PFSK-1 (cell line): ENCODE results near the gene ADARB1.

Source experiments
- FOXP2 ChIP-seq: optimal IDR thresholded peaks from 2 replicates; pipeline ENCODE3; 2011; ENCODE audit warnings: borderline replicate concordance, control low read depth, inconsistent platforms; ENCODE audit not compliant: insufficient read depth; ENCODE audit errors: extremely low read length, extremely low read depth
- POLR2AphosphoS5 ChIP-seq: IDR thresholded peaks from 2 replicates; pipeline ENCODE4 v1.6.1; 2012; ENCODE audit warnings: low read depth, mild to moderate bottlenecking, control low read depth, low read length, moderate library complexity
- SIN3A ChIP-seq: IDR thresholded peaks from 2 replicates; pipeline ENCODE4 v1.6.1; 2012; ENCODE audit warnings: mild to moderate bottlenecking, low read length, moderate library complexity, borderline replicate concordance; ENCODE audit not compliant: insufficient read depth
- TAF1 ChIP-seq: IDR thresholded peaks from 2 replicates; pipeline ENCODE4 v1.6.1; 2012; ENCODE audit warnings: low read length, control low read depth, borderline replicate concordance; ENCODE audit not compliant: insufficient read depth
- TF ChIP-seq, protein P1 (sequence below), 2 experiments: IDR thresholded peaks; 2 replicates each; pipeline versions ENCODE4 v1.6.1 to v1.8.0; 2011 to 2012; ENCODE audit warnings: low read depth in 2 of 2, low read length in 2 of 2, control low read depth in 1 of 2, inconsistent platforms in 1 of 2, mild to moderate bottlenecking in 1 of 2, moderate library complexity in 1 of 2; ENCODE audit not compliant: insufficient read depth in 1 of 2

ADARB1 gene

DNA sequence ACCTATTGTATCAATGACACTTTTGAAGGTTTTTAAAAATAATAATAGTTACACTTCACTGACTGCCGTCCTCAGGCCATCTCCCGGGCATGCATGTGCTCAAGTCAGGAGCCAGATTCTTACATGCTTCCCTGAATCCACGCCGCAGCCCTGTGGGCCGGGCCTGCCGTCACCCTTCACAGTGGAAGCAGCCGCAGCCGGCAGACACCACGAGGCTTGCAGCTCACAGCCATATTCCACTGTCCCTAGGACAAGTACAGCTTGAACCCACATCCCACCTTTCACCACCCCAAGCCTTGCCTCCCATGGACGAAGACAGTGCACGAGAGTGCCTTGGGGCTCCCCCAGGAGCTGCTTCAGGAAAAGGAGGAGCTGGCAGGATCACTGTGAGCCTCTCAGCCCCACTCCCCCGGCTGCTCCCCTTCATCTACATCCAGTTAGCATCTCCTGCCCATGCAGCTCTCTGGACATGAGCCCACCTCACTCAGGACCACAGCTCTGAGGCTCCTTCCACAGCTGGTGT lies 136.1 kb downstream of the ADARB1 start:
- TF ChIP-seq TAF1 (no peak), FOXP2 (no peak), SIN3A (no peak), POLR2AphosphoS5 (no peak)

DNA sequence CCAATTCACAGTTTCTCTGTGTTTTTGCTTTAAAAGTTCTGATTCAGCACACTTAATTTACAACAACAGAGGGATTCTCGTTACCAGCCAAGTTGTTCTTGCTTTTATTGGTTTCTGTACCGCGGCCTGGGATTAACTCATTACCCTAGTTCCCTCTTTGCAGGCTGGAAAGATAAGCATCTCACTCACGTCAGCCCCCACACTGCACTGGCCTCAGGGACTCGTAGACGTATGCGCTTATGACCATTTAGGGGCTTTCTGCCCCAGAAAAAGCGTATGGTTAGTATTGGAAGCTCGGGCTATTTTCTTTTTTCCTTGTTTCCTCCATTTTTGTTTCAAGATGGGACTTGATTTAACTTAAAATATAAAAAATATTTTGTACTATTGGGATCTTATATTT lies 137.3 kb downstream of the ADARB1 start:
- TF ChIP-seq FOXP2 (no peak), POLR2AphosphoS5 (no peak), TAF1 (no peak), SIN3A (no peak)
- TF ChIP-seq, protein P1, sequence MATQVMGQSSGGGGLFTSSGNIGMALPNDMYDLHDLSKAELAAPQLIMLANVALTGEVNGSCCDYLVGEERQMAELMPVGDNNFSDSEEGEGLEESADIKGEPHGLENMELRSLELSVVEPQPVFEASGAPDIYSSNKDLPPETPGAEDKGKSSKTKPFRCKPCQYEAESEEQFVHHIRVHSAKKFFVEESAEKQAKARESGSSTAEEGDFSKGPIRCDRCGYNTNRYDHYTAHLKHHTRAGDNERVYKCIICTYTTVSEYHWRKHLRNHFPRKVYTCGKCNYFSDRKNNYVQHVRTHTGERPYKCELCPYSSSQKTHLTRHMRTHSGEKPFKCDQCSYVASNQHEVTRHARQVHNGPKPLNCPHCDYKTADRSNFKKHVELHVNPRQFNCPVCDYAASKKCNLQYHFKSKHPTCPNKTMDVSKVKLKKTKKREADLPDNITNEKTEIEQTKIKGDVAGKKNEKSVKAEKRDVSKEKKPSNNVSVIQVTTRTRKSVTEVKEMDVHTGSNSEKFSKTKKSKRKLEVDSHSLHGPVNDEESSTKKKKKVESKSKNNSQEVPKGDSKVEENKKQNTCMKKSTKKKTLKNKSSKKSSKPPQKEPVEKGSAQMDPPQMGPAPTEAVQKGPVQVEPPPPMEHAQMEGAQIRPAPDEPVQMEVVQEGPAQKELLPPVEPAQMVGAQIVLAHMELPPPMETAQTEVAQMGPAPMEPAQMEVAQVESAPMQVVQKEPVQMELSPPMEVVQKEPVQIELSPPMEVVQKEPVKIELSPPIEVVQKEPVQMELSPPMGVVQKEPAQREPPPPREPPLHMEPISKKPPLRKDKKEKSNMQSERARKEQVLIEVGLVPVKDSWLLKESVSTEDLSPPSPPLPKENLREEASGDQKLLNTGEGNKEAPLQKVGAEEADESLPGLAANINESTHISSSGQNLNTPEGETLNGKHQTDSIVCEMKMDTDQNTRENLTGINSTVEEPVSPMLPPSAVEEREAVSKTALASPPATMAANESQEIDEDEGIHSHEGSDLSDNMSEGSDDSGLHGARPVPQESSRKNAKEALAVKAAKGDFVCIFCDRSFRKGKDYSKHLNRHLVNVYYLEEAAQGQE (IDR thresholded peaks at IDR 0.05; ENCODE audit: insufficient read depth in 1 of 2, low read depth in 2 of 2, low read length in 2 of 2), result no peak

DNA sequence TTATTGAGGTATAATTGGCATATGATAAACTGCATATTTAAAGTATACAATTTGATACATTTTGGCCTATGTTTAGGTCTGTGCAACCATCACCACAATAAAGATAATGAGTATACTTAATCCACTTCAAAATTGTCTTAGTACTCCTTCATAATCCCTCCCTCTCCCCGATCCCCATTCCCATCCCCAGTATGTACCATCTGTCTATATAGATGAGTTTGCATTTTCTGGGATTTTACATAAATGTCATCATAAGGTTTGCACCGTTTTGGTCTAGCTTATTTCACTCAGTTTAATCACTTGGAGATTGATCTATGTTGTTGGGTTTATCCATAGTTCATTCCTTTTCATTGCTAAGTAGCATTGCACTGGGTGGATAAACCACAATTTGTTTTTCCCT lies 139.0 kb downstream of the ADARB1 start:
- no peak for TF ChIP-seq FOXP2
- TF ChIP-seq TAF1, result no peak
- no peak for TF ChIP-seq POLR2AphosphoS5
- TF ChIP-seq, protein P1 (IDR thresholded peaks at IDR 0.05; ENCODE audit: insufficient read depth in 1 of 2, low read depth in 2 of 2, low read length in 2 of 2), result no peak
- TF ChIP-seq SIN3A, result no peak

DNA sequence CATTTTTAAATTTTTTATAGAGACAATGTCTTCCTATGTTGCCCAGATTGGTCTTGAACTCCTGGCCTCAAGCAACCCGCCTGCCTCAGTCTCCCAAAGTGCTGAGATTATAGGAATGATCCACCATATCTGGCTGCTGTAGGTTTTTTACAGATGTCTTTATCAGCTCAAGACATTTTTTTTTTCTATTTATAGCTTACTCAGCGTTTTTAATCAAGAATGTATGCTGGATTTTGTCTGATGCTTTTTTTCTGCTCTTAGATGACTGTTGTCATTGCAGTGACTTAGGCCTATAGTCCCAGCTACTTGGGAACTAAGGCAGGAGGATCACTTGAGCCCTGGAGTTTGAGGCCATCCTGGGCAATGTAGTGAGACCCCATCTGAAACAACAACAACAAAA lies 140.8 kb downstream of the ADARB1 start:
- TF ChIP-seq SIN3A (no peak), TAF1 (no peak), POLR2AphosphoS5 (no peak), FOXP2 (no peak)
- TF ChIP-seq, protein P1 (IDR thresholded peaks at IDR 0.05; ENCODE audit: insufficient read depth in 1 of 2, low read depth in 2 of 2, low read length in 2 of 2), result no peak

DNA sequence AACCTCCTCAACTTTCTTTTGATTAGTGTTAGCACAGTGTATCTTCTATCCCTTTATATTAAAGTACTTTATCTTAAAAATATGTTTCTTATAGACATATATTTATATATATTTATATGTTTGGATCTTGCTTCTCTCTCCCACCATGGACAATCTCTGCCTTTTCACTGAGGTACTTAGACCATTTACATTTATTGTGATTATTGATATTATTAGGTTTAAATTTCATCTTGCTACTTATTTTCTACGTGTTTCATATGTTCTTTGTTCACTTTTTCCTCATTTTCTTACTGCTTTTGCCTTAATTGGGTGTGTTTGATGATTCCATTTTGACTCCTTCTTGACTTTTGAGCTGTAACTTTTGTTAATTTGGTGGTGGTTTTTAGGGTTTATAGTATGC lies 142.6 kb downstream of the ADARB1 start:
- TF ChIP-seq, protein P1 (IDR thresholded peaks at IDR 0.05; ENCODE audit: insufficient read depth in 1 of 2, low read depth in 2 of 2, low read length in 2 of 2), result no peak
- no peak for TF ChIP-seq POLR2AphosphoS5
- TF ChIP-seq TAF1, result no peak
- no peak for TF ChIP-seq SIN3A
- no peak for TF ChIP-seq FOXP2
